IPS-20b (cell line): ENCODE data around the gene CNDP2.
"Not testable (repeated sequence)": the region's sequence is repeated elsewhere in the genome, so short reads cannot be mapped to it uniquely, and the experiment has no call there.

Experiments
- H3K27ac ChIP-seq: one replicate; pipeline ENCODE4 v1.5.1; 2013; ENCODE audit warnings: low read length
- H3K27me3 ChIP-seq: 2 replicates; pipeline ENCODE4 v1.6.1; 2013; ENCODE audit warnings: mild to moderate bottlenecking, low read length, inconsistent platforms; ENCODE audit not compliant: insufficient read depth
- H3K36me3 ChIP-seq: 2 replicates; pipeline ENCODE4 v1.6.1; 2013; ENCODE audit warnings: low read depth, mild to moderate bottlenecking, inconsistent platforms, low read length, moderate library complexity; ENCODE audit not compliant: insufficient read depth
- H3K4me1 ChIP-seq: 2 replicates; pipeline ENCODE4 v1.6.1; 2013; ENCODE audit warnings: mild to moderate bottlenecking, control low read depth, inconsistent platforms, low read length, moderate library complexity; ENCODE audit not compliant: insufficient read depth
- H3K4me3 ChIP-seq: 2 replicates; pipeline ENCODE4 v1.5.1; 2013; ENCODE audit warnings: mild to moderate bottlenecking, low read length, inconsistent platforms
- H3K9ac ChIP-seq: 2 replicates; pipeline ENCODE4 v1.6.1; 2013; ENCODE audit warnings: low read depth, mild to moderate bottlenecking, inconsistent platforms, low read length, moderate library complexity
- H3K9me3 ChIP-seq: 2 replicates; pipeline ENCODE4 v1.6.1; 2013; ENCODE audit warnings: mild to moderate bottlenecking, low read depth, low read length, inconsistent platforms; ENCODE audit not compliant: insufficient read depth

The CNDP2 gene

DNA sequence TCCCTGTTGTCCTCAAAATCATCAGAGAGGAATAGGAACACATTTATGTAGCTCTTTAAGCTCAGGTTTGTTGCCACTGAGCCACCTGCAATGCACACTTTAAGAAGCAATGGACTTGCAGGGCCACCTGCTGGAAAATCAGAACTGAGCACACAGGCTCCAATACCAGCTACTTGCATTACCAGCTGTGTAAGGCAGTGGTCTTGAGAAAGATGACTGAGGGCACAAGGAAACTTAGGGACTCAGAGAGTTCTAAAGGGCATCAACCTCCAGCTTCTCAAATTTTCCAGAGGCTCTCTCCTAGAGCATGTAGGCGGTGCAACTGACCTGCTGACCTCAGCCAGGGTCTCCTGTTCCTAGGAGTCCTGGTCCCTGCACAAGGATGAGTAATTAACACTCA is 2.5 kb upstream of the CNDP2 start:
- peaks cover 4% of the 10 kb centered on the region for H3K4me1 ChIP-seq
- no peaks in the 10 kb centered on the region for H3K27me3 ChIP-seq
- H3K4me3 ChIP-seq: no peak overlapping the region
- H3K9me3 ChIP-seq: no peaks in the 10 kb centered on the region
- peaks cover 12% of the 10 kb centered on the region; the same call in 1 of the 2 replicates for H3K36me3 ChIP-seq
- no peak overlapping the region for H3K9ac ChIP-seq
- no peak overlapping the region for H3K27ac ChIP-seq

DNA sequence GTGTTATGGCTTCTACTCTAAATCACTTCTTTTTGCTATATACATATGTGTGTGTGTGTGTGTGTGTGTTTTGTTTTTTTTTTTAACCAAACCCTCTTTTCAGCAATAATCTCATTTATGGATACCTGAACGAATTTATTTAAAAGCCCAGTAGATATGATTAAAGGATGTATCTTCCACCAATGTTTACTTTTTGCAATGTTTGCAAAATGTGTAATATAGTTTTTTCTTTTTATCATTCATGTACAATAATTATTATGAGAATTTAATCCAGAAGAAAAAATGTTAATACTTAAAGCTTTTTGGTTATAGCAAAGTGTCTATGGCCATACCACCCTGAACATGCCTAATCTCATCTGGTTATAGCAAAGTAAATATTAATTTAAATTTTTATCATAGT is 1.6 kb upstream of the CNDP2 start:
- no peak overlapping the region for H3K4me3 ChIP-seq
- H3K27ac ChIP-seq: no peak overlapping the region
- H3K9ac ChIP-seq: no peak overlapping the region
- H3K9me3 ChIP-seq: no peaks in the 10 kb centered on the region
- peaks cover 13% of the 10 kb centered on the region for H3K4me1 ChIP-seq
- peaks cover 15% of the 10 kb centered on the region; the same call in 1 of the 2 replicates for H3K36me3 ChIP-seq
- no peaks in the 10 kb centered on the region for H3K27me3 ChIP-seq

DNA sequence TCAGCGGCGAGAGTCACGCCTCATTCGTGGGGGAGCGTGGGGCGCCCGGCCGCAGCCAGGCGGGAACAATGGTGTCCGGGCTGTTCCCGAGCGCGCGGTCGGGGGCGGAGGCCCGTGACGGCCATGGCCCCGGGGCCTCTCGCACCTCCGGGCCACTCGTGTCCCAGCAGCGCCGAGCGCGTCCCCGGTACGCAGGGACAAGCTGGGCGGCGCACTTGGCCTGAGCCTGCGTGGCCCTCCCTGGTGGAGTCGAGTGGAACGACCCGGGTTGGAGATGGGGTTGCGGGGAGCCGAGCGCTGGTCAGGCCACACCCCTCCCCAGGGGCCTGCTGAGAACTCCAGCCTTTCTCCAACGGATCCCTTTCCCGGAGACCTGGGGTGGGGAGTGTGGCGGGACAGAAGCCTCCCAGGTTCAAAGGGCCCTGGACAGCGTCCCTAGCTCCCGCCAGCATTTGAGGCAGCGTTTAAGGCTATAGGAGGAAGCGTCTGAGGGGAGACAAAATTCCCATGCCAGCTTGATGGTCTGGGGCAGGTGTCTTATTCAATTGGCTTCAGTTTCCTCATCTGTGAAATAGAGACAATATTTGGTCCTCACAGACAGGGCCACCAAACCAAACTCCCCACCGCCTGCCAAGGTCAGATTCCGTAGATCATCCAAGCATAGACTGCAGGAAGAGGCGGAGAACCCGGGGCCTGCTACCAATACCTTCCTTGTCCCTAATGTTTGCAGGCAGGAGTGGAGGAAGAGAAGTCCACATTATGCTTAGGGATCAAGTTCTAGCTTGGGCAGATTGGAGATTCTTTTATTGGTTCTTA is 553 bp downstream of the CNDP2 start:
- Histone ChIP-seq H3K36me3 (peaks cover 35% of the 10 kb centered on the region), H3K4me3 (peak overlapping the region; percentile 97), H3K9ac (peak overlapping the region; percentile 94), H3K27ac (peak overlapping the region; percentile 89), H3K4me1 (peaks cover 13% of the 10 kb centered on the region), H3K9me3 (no peaks in the 10 kb centered on the region), H3K27me3 (no peaks in the 10 kb centered on the region)

DNA sequence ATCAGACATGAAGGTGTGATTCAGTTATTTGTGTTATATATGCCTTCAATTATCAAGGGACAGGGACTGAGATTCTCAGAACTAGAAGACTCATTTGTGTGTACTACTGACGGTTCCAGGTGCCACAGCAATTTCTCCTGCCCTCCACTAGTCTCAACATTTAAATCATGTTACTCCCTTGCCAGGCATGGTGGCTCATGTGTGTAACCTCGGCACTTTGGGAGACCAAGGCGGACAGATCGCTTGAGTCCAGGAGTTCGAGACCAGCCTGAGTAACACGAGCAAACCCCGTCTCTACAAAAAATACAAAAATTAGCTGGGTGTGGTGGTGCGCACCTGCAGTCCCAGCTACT is 1.1 kb downstream of the CNDP2 start:
- peaks cover 40% of the 10 kb centered on the region for H3K36me3 ChIP-seq
- no peaks in the 10 kb centered on the region for H3K27me3 ChIP-seq
- H3K9ac ChIP-seq: peak overlapping the region; percentile 94; the same call in 1 of the 2 replicates
- H3K9me3 ChIP-seq: no peaks in the 10 kb centered on the region
- peaks cover 13% of the 10 kb centered on the region for H3K4me1 ChIP-seq
- no peak overlapping the region for H3K27ac ChIP-seq
- H3K4me3 ChIP-seq: peak overlapping the region; percentile 97

DNA sequence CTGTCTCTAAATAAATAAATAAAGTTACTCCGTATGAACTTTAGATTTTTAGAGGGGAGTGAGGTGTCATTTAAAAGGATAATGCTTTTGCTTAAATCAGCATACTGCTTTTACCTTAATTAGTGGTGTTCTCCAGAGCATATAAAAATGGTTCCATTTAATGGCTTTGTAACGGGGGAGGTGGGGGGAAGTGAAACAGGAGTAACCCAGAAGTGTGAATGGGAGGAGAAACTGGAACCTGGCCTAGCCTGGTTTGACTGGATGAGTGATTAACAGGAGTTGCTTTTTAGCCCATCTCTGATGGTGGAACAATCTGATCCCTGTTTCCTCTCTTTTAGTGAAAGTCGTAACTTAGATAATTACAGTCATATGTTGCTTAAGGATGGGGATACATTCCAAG is 1.6 kb downstream of the CNDP2 start:
- Histone ChIP-seq H3K27me3 (no peaks in the 10 kb centered on the region), H3K36me3 (peaks cover 45% of the 10 kb centered on the region), H3K4me3 (peak overlapping the region; percentile 97; the same call in 1 of the 2 replicates), H3K9me3 (no peaks in the 10 kb centered on the region), H3K27ac (no peak overlapping the region), H3K4me1 (peaks cover 13% of the 10 kb centered on the region), H3K9ac (no peak overlapping the region)

DNA sequence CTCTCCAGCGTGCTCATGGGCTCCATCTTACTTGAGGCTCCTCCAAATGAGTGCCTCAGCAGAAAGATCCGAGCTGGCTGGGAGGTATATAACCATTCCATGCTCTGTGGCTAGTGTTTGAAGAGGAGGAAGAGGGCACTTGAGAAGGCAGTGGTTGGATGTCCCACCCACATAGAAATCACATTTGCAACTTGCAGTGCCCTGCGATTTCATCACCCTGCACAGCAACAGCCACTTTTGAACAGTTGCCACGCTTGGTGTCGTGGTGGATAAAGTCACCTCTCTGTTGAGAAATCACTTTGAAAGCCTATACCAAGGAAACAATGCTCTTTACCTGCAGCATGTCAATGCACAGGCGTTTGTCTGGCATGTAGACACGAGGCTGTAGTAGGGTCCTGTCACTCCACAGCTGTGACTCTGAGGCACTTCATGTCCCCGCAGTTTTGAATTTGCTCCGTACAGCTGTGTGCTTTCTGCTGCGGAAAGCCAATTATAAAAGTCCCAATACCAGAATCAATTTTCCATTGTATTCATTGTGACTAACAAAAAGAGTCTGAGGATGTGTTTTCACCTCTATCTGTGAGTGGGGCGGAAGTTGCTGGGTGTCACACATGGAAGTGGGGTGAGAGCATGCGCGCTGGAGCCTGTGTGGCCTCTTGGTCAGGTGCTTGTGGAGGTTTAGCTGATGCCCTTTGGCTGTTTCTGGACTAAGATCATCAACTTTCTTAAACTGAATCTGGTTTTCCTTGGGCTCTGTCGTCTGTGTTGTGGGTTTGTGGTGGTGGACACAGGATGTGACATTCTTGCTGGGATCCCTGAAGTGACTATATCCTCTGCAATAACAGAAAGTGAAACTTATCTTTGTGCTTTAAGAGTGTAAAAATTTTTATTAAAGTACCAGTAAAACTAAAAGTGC is 2.8 kb downstream of the CNDP2 start:
- H3K9ac ChIP-seq: peak overlapping the region; percentile 58; the same call in 1 of the 2 replicates
- H3K27me3 ChIP-seq: no peaks in the 10 kb centered on the region
- no peaks in the 10 kb centered on the region for H3K9me3 ChIP-seq
- H3K36me3 ChIP-seq: peaks cover 54% of the 10 kb centered on the region
- H3K27ac ChIP-seq: no peak overlapping the region
- H3K4me3 ChIP-seq: no peak overlapping the region
- peaks cover 13% of the 10 kb centered on the region for H3K4me1 ChIP-seq

DNA sequence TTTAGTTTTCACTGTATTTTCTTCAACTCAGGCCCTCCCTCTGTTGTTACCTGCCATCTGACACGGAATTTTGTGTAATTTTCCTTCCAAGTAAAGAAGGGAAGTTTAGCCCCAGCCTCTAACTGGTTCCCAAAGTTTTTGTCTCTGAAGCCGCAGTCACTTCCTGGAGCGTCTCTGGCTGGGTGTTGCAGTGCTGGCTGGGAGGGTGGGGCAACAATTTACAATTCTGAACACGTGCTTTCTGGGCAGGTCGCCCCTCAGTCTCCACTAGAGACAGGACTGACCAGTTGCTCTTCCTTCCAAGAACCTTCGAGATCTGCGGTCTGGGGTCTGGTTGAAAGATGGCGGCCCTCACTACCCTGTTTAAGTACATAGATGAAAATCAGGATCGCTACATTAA is 3.5 kb downstream of the CNDP2 start:
- no peaks in the 10 kb centered on the region for H3K9me3 ChIP-seq
- no peaks in the 10 kb centered on the region for H3K27me3 ChIP-seq
- no peak overlapping the region for H3K4me3 ChIP-seq
- no peak overlapping the region for H3K27ac ChIP-seq
- H3K4me1 ChIP-seq: peaks cover 13% of the 10 kb centered on the region
- peaks cover 59% of the 10 kb centered on the region for H3K36me3 ChIP-seq
- peak overlapping the region; percentile 58; the same call in 1 of the 2 replicates for H3K9ac ChIP-seq

DNA sequence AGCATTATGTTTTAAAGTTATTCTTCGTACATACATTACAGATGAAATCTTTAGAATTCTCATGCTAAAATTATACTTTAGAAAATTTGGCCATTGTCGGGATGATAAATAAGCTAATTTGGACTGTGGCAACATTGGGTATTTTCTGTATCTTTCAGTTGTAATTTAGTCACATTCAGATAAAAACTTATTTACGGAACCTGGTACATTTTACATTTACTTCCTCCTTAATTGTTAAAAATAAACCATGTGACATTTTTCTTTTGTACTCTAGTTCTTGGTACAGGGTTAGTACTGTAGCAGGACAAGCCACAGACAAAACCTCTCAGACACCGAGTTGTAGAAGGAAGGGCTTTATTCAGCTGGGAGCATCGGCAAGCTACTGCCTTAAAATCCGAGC is 4.2 kb downstream of the CNDP2 start:
- Histone ChIP-seq H3K4me1 (peaks cover 13% of the 10 kb centered on the region), H3K9me3 (no peaks in the 10 kb centered on the region), H3K27ac (no peak overlapping the region), H3K36me3 (peaks cover 66% of the 10 kb centered on the region), H3K4me3 (no peak overlapping the region), H3K27me3 (no peaks in the 10 kb centered on the region), H3K9ac (no peak overlapping the region)

DNA sequence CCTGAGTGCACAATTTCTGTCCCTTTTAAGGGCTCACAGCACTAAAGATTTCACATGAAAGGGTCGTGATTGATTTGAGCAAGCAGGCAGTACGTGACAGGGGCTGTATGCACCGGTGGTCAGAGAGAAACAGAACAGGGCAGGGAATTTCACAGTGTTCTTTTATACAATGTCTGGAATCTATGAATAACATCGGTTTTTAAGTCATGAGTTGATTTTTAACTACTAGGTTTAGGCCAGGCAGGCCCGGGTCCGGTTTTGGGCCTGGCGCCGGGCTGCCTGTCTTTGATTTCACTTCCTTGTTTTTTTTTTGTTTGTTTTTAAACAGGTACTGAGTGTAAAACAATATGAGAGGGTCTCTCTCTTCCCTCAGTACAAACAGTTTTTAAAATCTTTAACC is 4.6 kb downstream of the CNDP2 start:
- peaks cover 70% of the 10 kb centered on the region for H3K36me3 ChIP-seq
- H3K4me3 ChIP-seq, H3K9me3 ChIP-seq, H3K27ac ChIP-seq, H3K27me3 ChIP-seq, H3K9ac ChIP-seq: not testable (repeated sequence)
- peaks cover 13% of the 10 kb centered on the region for H3K4me1 ChIP-seq

DNA sequence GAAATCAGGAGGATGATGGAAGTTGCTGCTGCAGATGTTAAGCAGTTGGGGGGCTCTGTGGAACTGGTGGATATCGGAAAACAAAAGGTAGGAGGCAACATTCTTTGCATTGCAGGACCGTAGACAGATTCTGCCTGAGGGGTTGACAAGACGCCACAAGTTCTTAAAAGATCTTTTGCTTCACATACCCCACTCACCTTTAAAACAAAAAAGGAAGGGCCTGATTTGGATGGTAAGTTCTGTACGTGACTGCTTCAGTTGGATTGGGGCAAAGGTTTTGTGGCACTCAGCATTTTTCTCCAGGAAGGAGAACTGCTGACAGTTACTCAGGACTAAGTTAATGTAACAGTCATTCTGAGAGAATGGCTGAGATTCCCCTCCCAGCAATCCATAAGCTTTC is 5.2 kb downstream of the CNDP2 start:
- no peak overlapping the region for H3K9ac ChIP-seq
- peaks cover 13% of the 10 kb centered on the region for H3K4me1 ChIP-seq
- no peaks in the 10 kb centered on the region for H3K9me3 ChIP-seq
- no peak overlapping the region for H3K4me3 ChIP-seq
- H3K36me3 ChIP-seq: peaks cover 75% of the 10 kb centered on the region
- H3K27me3 ChIP-seq: no peaks in the 10 kb centered on the region
- no peak overlapping the region for H3K27ac ChIP-seq

DNA sequence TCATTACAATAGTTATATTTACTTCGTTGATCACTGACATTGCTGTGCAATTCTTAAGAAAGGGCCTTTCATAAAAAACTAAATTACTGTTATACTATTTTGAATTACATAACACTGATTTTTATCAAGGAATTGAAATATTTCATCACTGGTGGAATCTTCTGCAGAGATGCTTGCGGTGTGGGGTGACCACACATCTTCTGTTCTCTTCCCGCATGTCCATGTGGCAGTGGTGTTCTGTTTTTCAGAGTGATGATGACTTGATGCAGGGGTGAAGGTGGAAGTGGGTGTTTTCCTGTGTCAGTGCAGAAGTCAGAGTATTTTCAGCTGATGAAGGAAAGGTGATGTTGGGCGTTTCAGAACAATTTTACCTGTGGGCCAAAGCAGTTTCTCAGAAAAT is 7.0 kb downstream of the CNDP2 start:
- Histone ChIP-seq H3K27me3 (no peaks in the 10 kb centered on the region), H3K9me3 (no peaks in the 10 kb centered on the region), H3K4me1 (peaks cover 12% of the 10 kb centered on the region), H3K4me3 (no peak overlapping the region), H3K27ac (no peak overlapping the region), H3K36me3 (peaks cover 86% of the 10 kb centered on the region), H3K9ac (no peak overlapping the region)
